HG03521 (cell line): ENCODE measurements around the gene ALDH3A1.
"Not testable (repeated sequence)": the region's sequence is repeated elsewhere in the genome, so short reads cannot be mapped to it uniquely, and the experiment has no call there.

Experiments used
- ATAC-seq: cut with Tn5 transposase; IDR thresholded peaks from one replicate; pipeline ENCODE4 v1.9.1; 2021; ENCODE audit warnings: mild to moderate bottlenecking, moderate library complexity; ENCODE audit not compliant: unreplicated experiment

ALDH3A1 gene

GRCh38 chr17:19747829-19748806 is at the start of gene ALDH3A1:
Gene ALDH3A1, minus strand, starts transcription at chr17:19748298. Its CDS starts 3,169 bp downstream, at chr17:19745129.
- ATAC-seq, result no peak

GRCh38 chr17:19796457-19796856 is 48.4 kb upstream of the ALDH3A1 start:
- ATAC-seq, result no peak

- ATAC-seq, result no peak
These were observed 43.9 kb upstream of the ALDH3A1 start for GRCh38 chr17:19791918-19792550.

- ATAC-seq, result no peak
These were observed 39.7 kb upstream of the ALDH3A1 start for GRCh38 chr17:19787733-19788357.

- ATAC-seq, result no peak
These were observed 37.8 kb upstream of the ALDH3A1 start for GRCh38 chr17:19785854-19786253.

- ATAC-seq, result no peak
These were observed 33.7 kb upstream of the ALDH3A1 start for GRCh38 chr17:19781488-19782458.

- ATAC-seq, result no peak
These were observed 32.7 kb upstream of the ALDH3A1 start for GRCh38 chr17:19780846-19781245.

GRCh38 chr17:19773534-19773933 is 25.4 kb upstream of the ALDH3A1 start:
- ATAC-seq, result no peak

- no peak for ATAC-seq
These were observed 24.0 kb upstream of the ALDH3A1 start for GRCh38 chr17:19771971-19772630.

- no peak for ATAC-seq
These were observed 23.1 kb upstream of the ALDH3A1 start for GRCh38 chr17:19770985-19771735.

- no peak for ATAC-seq
These were observed 22.0 kb upstream of the ALDH3A1 start for GRCh38 chr17:19769946-19770652.

GRCh38 chr17:19768046-19768782 is 20.1 kb upstream of the ALDH3A1 start:
- ATAC-seq, result no peak

- ATAC-seq, result no peak
These were observed 18.5 kb upstream of the ALDH3A1 start for GRCh38 chr17:19766421-19767270.

- ATAC-seq, result no peak
These were observed 17.9 kb upstream of the ALDH3A1 start for GRCh38 chr17:19766016-19766415.

- ATAC-seq, result not testable (repeated sequence)
These were observed 15.9 kb upstream of the ALDH3A1 start for GRCh38 chr17:19763991-19764390.

GRCh38 chr17:19763416-19763815 is 15.3 kb upstream of the ALDH3A1 start:
- ATAC-seq, result no peak

- no peak for ATAC-seq
These were observed 14.4 kb upstream of the ALDH3A1 start for GRCh38 chr17:19762515-19762961.
